Erythroblast (primary cell): ENCODE data around the gene AGBL4.

ENCODE experiments used
- GATA1 ChIP-seq: IDR thresholded peaks from 2 replicates; pipeline ENCODE4 v1.6.1; 2011; ENCODE audit warnings: low read depth, mild to moderate bottlenecking, control low read depth, low read length, moderate library complexity
- POLR2A ChIP-seq: IDR thresholded peaks from 2 replicates; pipeline ENCODE4 v1.6.1; 2011; ENCODE audit warnings: mild to moderate bottlenecking, low read length

DNA sequence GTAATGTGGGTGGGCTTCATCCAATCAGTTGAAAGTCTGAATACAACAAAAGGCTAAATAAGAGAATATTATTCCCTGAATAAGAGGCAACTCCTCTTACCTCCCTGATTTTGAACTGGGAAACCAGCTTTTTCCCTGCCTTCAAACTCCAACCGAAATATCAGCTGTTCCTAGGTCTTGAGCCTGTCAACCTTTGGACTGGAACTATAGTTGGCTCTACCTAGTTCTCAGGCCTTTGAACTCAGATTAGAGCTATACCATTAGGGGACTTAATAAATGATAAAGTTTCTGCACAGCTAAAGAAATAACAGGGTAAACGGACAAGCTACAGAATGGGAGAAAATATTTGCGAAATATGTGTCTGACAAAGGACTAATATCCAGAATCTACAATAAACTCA lies 1203.3 kb downstream of the AGBL4 start:
- TF ChIP-seq POLR2A (no peak), GATA1 (no peak)
